Measurements from ENCODE around the gene P4HA2. TPM values are rescaled to one million over a fixed set of nuclear protein-coding genes. Genes with fewer than 3 reads are reported as not detected.

The P4HA2 gene
- total RNA-seq, 1 experiment from 2014 or later, result 15.1 TPM

DNA sequence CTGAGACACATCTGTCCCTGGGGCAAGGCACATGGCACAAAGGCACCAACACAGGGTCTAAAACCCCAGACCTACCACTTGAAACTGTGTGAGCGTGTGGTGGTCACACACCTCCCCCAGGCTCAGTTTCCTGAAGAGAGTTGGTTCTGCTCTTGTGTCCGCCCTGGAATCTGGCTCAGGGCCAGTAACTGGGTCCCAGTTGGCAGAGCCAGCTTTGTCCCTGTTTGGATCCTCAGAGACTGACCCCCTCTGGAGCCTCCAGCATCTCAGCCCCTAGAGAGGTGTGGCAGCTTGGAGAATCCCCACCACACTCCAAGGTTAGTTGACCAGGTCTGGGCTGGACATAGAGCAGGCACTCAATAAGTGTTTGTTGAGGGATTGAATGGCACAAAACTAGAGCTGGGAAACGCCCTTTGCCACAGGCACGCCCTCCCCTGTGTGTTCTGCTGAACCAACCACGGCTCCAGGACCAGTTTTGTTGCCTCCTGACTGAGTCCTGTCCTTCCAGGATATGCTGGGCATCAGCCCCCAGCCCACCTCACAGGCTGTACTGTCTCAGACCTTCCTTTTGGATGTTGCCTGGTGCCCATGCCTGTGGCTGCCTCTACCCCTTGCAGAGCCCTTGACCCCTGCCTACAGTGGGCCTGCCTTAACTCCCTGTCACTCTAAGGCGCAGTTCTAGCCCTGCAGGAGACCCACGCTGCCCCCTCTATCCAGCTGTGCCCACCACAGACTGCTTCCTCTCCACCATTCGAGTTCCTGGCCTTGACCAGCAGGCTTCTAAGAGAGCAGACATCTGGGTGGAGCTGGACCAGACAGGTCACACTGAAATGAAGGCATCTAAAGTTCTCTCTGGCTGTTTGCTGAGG is 26.0 kb upstream of the P4HA2 start:
- ChIA-PET CTCF (no interaction called here), POLR2A (no interaction called here)
- no peak for ATAC-seq
- H3K4me1 Mint-ChIP-seq, result peaks cover 15% of the 10 kb centered on the region
- H3K27ac Mint-ChIP-seq, result no peak overlapping the region
- TF ChIP-seq, protein P1, sequence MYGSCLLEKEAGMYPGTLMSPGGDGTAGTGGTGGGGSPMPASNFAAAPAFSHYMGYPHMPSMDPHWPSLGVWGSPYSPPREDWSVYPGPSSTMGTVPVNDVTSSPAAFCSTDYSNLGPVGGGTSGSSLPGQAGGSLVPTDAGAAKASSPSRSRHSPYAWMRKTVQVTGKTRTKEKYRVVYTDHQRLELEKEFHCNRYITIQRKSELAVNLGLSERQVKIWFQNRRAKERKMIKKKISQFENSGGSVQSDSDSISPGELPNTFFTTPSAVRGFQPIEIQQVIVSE (CRISPR knock-in tag; IDR thresholded peaks at IDR 0.05; ENCODE audit: borderline replicate concordance), result no peak
- no peak for TF ChIP-seq SOX15 (CRISPR knock-in tag; IDR thresholded peaks at IDR 0.05)
- TF ChIP-seq ZNF232 (CRISPR knock-in tag; IDR thresholded peaks at IDR 0.05), result no peak
- TF ChIP-seq, protein P2, sequence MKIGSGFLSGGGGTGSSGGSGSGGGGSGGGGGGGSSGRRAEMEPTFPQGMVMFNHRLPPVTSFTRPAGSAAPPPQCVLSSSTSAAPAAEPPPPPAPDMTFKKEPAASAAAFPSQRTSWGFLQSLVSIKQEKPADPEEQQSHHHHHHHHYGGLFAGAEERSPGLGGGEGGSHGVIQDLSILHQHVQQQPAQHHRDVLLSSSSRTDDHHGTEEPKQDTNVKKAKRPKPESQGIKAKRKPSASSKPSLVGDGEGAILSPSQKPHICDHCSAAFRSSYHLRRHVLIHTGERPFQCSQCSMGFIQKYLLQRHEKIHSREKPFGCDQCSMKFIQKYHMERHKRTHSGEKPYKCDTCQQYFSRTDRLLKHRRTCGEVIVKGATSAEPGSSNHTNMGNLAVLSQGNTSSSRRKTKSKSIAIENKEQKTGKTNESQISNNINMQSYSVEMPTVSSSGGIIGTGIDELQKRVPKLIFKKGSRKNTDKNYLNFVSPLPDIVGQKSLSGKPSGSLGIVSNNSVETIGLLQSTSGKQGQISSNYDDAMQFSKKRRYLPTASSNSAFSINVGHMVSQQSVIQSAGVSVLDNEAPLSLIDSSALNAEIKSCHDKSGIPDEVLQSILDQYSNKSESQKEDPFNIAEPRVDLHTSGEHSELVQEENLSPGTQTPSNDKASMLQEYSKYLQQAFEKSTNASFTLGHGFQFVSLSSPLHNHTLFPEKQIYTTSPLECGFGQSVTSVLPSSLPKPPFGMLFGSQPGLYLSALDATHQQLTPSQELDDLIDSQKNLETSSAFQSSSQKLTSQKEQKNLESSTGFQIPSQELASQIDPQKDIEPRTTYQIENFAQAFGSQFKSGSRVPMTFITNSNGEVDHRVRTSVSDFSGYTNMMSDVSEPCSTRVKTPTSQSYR (CRISPR knock-in tag; IDR thresholded peaks at IDR 0.05), result no peak
- no peak for TF ChIP-seq FOXK1 (CRISPR knock-in tag; IDR thresholded peaks at IDR 0.05)
- TF ChIP-seq, protein P3, sequence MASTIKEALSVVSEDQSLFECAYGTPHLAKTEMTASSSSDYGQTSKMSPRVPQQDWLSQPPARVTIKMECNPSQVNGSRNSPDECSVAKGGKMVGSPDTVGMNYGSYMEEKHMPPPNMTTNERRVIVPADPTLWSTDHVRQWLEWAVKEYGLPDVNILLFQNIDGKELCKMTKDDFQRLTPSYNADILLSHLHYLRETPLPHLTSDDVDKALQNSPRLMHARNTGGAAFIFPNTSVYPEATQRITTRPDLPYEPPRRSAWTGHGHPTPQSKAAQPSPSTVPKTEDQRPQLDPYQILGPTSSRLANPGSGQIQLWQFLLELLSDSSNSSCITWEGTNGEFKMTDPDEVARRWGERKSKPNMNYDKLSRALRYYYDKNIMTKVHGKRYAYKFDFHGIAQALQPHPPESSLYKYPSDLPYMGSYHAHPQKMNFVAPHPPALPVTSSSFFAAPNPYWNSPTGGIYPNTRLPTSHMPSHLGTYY (CRISPR knock-in tag; IDR thresholded peaks at IDR 0.05), result no peak
- TF ChIP-seq, protein P4, sequence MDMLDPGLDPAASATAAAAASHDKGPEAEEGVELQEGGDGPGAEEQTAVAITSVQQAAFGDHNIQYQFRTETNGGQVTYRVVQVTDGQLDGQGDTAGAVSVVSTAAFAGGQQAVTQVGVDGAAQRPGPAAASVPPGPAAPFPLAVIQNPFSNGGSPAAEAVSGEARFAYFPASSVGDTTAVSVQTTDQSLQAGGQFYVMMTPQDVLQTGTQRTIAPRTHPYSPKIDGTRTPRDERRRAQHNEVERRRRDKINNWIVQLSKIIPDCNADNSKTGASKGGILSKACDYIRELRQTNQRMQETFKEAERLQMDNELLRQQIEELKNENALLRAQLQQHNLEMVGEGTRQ (CRISPR knock-in tag; IDR thresholded peaks at IDR 0.05), result no peak
- TF ChIP-seq, protein P5, sequence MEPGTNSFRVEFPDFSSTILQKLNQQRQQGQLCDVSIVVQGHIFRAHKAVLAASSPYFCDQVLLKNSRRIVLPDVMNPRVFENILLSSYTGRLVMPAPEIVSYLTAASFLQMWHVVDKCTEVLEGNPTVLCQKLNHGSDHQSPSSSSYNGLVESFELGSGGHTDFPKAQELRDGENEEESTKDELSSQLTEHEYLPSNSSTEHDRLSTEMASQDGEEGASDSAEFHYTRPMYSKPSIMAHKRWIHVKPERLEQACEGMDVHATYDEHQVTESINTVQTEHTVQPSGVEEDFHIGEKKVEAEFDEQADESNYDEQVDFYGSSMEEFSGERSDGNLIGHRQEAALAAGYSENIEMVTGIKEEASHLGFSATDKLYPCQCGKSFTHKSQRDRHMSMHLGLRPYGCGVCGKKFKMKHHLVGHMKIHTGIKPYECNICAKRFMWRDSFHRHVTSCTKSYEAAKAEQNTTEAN (CRISPR knock-in tag; IDR thresholded peaks at IDR 0.05), result no peak
- TF ChIP-seq, protein P6, sequence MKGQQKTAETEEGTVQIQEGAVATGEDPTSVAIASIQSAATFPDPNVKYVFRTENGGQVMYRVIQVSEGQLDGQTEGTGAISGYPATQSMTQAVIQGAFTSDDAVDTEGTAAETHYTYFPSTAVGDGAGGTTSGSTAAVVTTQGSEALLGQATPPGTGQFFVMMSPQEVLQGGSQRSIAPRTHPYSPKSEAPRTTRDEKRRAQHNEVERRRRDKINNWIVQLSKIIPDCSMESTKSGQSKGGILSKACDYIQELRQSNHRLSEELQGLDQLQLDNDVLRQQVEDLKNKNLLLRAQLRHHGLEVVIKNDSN (CRISPR knock-in tag; IDR thresholded peaks at IDR 0.05), result no peak
- TF ChIP-seq ZBTB21 (CRISPR knock-in tag; IDR thresholded peaks at IDR 0.05; ENCODE audit: borderline replicate concordance), result no peak
- TF ChIP-seq, protein P7, sequence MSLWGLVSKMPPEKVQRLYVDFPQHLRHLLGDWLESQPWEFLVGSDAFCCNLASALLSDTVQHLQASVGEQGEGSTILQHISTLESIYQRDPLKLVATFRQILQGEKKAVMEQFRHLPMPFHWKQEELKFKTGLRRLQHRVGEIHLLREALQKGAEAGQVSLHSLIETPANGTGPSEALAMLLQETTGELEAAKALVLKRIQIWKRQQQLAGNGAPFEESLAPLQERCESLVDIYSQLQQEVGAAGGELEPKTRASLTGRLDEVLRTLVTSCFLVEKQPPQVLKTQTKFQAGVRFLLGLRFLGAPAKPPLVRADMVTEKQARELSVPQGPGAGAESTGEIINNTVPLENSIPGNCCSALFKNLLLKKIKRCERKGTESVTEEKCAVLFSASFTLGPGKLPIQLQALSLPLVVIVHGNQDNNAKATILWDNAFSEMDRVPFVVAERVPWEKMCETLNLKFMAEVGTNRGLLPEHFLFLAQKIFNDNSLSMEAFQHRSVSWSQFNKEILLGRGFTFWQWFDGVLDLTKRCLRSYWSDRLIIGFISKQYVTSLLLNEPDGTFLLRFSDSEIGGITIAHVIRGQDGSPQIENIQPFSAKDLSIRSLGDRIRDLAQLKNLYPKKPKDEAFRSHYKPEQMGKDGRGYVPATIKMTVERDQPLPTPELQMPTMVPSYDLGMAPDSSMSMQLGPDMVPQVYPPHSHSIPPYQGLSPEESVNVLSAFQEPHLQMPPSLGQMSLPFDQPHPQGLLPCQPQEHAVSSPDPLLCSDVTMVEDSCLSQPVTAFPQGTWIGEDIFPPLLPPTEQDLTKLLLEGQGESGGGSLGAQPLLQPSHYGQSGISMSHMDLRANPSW (CRISPR knock-in tag; conservative IDR thresholded peaks at IDR 0.05; ENCODE audit: low read depth), result no peak
- no peak for TF ChIP-seq SMAD4 (CRISPR knock-in tag; IDR thresholded peaks at IDR 0.05)
- TF ChIP-seq, protein P8, sequence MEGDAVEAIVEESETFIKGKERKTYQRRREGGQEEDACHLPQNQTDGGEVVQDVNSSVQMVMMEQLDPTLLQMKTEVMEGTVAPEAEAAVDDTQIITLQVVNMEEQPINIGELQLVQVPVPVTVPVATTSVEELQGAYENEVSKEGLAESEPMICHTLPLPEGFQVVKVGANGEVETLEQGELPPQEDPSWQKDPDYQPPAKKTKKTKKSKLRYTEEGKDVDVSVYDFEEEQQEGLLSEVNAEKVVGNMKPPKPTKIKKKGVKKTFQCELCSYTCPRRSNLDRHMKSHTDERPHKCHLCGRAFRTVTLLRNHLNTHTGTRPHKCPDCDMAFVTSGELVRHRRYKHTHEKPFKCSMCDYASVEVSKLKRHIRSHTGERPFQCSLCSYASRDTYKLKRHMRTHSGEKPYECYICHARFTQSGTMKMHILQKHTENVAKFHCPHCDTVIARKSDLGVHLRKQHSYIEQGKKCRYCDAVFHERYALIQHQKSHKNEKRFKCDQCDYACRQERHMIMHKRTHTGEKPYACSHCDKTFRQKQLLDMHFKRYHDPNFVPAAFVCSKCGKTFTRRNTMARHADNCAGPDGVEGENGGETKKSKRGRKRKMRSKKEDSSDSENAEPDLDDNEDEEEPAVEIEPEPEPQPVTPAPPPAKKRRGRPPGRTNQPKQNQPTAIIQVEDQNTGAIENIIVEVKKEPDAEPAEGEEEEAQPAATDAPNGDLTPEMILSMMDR (IDR thresholded peaks at IDR 0.05), result no peak
- TF ChIP-seq, protein P9, sequence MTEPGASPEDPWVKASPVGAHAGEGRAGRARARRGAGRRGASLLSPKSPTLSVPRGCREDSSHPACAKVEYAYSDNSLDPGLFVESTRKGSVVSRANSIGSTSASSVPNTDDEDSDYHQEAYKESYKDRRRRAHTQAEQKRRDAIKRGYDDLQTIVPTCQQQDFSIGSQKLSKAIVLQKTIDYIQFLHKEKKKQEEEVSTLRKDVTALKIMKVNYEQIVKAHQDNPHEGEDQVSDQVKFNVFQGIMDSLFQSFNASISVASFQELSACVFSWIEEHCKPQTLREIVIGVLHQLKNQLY (CRISPR knock-in tag; IDR thresholded peaks at IDR 0.05), result no peak
- TF ChIP-seq, protein P10, sequence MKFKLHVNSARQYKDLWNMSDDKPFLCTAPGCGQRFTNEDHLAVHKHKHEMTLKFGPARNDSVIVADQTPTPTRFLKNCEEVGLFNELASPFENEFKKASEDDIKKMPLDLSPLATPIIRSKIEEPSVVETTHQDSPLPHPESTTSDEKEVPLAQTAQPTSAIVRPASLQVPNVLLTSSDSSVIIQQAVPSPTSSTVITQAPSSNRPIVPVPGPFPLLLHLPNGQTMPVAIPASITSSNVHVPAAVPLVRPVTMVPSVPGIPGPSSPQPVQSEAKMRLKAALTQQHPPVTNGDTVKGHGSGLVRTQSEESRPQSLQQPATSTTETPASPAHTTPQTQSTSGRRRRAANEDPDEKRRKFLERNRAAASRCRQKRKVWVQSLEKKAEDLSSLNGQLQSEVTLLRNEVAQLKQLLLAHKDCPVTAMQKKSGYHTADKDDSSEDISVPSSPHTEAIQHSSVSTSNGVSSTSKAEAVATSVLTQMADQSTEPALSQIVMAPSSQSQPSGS (CRISPR knock-in tag; IDR thresholded peaks at IDR 0.05; ENCODE audit: borderline replicate concordance, low read depth), result no peak
- TF ChIP-seq, protein P11, sequence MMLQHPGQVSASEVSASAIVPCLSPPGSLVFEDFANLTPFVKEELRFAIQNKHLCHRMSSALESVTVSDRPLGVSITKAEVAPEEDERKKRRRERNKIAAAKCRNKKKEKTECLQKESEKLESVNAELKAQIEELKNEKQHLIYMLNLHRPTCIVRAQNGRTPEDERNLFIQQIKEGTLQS (CRISPR knock-in tag; conservative IDR thresholded peaks at IDR 0.05), result no peak
- H3K36me3 Mint-ChIP-seq, result no peaks in the 10 kb centered on the region
- H3K4me3 Mint-ChIP-seq, result no peak overlapping the region
- no peaks in the 10 kb centered on the region for H3K9me3 Mint-ChIP-seq
- DNase-seq (ENCODE audit: low spot score), result no peak
- peaks cover 20% of the 10 kb centered on the region for H3K27me3 Mint-ChIP-seq (ENCODE audit: low read depth)

Data from WTC11 (cell line).